CD1c-positive myeloid dendritic cell (primary cell): Measurements from ENCODE around the gene C11orf21.
"Not testable (repeated sequence)": the region's sequence is repeated elsewhere in the genome, so short reads cannot be mapped to it uniquely, and the experiment has no call there.

Source experiments
- DNase-seq: peaks from one replicate; pipeline ENCODE4 v3.0.0-alpha.2; 2016; ENCODE audit errors: extremely low spot score

Gene C11orf21

DNA sequence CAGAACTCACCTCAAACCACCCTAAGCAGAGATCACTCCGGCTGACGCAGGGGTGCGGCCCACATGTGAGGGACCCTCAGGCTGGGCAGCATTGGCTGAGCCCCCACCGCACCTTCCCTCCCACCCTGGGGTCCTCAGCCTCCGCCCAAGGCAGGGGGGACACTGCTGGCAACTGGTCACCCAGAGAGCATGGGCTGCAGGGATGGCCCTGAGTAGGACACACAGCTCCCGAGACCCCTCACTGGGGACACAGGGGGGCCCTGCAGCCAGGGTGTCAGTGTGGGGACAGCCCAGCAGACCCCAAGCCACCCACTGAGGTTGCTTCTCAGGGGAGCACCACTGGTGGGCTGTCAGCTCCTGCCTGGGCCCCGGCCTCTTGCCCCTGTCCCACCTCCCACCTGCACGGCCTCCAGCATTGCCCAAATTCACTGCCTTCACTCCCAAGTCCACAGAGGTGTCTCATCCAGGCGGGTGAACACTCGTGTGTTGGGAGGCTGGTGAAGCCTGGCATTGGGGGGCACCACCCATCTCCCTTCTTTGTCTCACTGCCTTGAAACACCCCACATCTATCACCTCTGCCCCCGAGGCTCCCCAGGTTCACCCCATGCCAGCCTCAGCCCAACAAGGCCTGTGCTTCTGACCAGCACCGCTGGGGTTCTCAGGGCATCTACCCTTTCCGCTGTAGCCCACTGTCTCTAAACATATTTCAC, 4.7 kb downstream of the C11orf21 start:
- DNase-seq, result no peak

DNA sequence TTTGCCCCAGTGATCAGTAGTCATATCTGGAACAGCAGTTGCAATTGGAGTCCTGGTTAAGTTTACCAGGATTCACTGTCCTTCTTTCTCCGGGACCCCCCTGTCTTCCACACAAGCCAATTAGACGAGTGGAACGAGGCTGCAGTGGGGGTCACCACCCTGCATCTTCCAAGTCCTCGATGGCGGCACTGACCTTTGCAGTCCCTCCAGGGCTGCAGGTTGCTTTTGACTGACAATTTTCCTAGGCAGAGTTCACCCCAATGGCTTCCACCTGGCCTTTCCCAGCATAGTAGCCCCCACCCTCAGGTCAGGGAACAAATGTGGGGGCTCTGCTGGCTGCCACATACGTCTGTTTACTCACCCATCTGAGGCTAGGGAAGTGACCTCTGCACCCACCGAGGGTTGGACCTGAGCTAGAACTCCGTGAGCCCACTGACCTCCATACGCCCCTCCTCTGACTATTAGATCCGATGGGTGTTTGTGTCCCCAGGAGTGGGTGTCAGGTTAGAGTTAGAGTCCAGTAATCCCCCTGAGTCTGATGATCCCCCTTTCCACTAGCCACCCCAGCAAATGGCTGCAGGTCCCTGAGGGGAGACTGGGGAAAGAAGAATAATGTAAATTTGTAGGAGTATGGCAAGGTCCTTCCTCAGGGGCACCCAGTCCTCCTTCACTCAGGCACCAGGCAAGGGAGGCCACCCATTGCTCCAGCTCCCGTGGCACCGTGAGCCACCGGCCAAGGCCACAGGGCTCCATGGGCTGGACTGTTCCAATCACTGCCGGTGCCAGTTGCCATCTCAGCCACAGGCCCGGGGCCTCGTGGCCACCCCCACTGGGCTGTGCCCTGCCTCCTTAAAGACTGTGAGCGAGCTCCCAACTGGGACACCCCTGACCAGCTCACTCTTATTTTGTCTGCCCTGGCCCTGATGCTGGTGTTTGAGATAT, 5.5 kb downstream of the C11orf21 start:
- no peak for DNase-seq

DNA sequence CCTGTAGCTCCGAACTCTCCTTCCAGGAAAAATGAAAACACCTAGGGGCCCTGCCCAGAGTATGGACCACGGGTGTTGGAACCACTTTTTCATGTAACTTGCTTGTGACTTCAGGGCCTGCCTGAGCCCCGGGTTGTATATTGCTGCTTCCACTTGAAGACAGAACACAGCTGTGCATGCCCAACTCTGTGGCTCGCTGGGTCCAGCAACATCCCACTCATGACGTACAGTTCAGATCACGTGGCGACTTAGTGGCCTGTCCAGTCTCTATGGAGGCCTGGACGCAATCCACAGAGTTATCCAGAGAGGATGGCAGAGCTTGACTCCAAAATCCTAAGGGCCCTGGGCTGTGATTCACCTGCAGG, 6.8 kb downstream of the C11orf21 start:
- no peak for DNase-seq

DNA sequence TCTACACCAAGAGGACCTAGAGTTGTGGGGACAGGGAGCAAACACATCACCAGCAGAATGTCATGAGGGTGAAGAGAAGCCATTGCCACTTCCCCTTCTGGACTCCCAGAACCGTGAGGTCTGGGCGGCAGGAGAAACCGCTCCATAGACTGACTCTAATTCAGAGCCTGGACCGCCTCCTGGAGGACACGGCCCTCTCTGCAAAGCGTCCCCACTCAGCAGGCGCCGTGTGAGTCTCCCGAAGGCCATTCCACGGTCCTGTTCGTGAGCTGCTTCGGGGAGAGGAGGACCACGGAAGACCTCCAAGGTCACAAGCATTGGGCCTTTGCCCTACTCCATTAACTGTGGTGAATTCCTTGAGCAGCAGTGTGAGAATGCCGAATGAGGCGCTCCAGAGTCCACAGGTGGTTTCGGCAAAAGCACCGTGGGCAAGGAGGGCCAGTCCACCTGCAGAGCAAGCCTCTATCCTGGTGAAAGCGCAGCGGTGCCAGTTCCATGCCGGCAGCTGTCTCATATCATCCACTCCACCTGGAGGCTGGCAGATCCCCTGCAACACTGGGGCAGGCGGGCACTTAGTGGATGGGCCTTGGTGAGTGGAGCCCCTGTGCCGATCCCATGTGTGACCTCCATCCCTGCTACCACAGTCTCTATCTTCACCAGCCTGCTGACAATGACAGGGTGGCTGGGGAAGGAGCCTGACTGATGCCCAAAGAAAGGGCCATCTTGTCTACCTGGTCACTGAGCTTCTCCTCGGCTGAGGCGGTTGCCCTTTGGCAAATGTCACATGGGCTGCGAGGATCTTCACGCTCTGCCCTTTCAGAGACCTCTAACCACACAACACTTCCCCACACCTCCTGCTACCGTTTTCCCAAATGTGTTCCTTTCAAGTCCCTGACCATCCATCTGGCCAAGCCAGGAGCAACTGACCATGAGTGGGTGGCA, 7.5 kb downstream of the C11orf21 start:
- peak; percentile 79 for DNase-seq

DNA sequence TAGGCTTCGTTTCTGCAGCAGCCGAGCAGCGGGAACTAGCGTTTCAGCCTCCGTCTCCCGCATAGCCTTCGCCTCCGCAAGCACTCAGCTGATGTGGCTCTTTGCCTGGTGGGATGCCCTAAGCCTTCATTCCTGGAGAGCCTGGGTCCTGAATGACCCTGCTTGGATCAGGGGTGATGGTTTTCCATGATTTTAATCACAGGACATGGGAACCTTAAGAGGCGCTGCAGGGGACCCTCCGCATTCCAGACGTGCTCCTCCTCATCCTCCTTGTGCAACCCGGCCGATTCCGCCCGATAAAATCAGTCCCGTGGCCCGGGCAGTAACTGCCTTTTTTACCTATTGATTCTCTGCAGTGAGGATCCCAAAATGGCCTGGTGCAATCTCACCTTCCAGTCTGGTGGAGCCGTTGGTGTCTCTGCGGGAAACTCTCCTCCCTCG, 8.2 kb downstream of the C11orf21 start:
- DNase-seq, result no peak

DNA sequence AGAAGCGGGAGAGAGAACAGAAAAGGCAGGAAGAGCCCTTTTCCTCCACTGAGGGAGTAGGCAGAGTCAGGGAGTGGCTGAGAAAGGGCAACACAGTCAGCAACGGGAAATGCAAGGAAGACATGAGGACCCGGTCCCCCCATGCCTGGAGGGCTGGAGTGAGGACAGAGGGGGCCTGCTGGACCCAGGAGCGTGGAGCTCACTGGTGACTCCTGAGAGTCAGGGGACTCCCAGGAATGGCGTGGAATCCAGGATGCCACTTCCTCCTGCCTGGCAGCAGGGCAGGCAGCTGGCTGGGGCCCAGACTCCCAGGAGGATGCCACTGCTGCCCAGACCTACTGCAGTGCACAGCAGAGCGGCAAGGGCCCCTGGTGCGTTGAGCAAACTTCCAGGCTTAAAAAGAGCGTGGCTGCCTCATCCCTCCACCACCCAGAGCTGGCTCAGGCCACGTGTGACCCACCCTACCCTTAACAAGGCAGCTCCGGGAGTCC, 11.3 kb downstream of the C11orf21 start:
- DNase-seq, result no peak

DNA sequence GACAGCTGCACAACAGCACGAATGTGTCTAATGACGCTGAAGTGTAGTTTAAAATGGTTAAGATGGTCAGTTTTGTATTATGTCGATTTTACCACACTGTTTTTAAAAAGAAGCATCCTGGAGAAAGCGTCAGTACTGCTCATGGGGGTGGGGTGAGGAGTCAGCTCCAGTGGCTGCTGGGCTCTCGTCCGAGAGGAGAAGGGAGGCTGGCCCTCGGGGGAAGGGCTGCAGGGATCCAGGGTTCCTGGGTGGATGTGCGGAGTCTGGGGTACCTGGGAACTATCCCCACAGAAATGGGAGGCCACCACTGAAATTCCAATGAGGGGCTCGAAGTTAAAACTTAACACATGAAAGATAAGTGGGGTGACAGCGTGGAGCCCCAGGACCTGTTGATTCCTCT, 11.9 kb downstream of the C11orf21 start:
- no peak for DNase-seq

DNA sequence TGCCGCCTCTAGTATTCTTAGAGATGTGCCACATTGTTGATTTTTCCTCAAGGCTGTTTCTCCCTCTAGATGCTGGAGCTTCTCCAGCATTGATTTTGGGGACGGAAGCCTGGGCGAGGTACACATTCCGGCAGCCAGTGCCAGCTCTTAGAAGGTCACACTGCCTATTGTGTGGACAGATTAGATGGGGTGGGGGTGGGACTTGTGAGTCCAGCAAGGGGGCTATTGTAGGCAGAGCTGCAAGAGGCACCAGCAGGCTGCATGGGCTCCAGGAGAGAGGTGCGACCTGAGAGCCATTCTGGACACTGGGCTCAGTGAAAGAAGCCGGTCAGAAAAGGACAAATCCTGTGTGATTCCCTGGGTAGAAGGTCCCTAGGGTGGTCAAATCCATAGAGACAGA, 12.4 kb downstream of the C11orf21 start:
- no peak for DNase-seq

DNA sequence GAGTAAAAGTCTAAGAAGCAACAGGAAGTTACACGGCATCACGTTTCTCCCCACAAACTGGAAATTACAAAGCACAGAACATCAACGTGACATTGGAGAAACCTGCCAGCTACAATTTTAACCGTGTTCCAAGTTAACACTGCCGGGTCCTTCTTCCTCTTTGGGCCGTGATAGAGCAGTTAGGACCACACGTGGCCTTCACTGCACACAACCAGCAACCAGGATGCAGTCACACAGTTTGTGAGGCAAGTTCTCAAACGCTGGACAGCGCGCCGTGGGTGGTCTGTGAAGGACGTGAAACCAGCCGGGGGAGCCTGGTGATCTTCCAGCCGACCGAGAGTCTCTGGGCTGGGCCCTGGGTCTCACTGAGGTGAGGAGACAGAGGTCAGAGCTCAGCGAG, 14.6 kb downstream of the C11orf21 start:
- peak; percentile 65 for DNase-seq

DNA sequence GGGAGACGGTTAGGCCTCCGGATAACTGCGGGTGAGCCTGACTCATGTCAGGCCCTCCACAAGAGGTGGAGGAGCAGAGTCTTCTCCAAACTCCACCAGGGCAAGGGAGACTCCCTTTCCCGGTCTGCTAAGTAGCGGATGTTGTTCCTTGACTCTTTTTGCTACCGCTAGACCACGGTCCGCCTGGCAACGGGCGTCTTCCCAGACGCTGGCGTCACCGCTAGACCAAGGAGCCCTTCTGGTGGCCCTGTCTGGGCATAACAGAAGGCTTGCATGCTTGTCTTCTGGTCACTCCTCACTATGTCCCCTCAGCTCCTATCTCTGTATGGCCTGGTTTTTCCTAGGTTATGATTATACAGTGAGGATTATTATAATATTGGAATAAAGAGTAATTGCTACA, 15.4 kb downstream of the C11orf21 start:
- DNase-seq, result not testable (repeated sequence)

DNA sequence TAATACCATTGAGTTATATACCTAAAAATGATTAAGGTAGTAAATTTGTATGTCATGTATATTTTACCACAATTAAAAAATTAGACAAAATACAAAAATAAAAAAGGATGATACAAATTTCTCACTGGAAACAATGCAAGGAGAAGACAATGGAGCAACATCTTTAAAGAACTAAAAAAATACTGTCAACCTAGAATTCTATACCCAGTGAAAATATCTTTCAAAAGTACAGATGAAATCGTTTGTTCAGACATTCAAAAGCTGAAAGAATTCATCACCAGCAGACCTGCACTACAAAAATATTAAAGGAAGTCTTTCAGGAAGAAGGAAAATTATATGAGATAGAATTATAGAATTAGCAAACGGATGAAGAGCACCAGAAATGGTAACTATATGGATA, 21.5 kb downstream of the C11orf21 start:
- no peak for DNase-seq

DNA sequence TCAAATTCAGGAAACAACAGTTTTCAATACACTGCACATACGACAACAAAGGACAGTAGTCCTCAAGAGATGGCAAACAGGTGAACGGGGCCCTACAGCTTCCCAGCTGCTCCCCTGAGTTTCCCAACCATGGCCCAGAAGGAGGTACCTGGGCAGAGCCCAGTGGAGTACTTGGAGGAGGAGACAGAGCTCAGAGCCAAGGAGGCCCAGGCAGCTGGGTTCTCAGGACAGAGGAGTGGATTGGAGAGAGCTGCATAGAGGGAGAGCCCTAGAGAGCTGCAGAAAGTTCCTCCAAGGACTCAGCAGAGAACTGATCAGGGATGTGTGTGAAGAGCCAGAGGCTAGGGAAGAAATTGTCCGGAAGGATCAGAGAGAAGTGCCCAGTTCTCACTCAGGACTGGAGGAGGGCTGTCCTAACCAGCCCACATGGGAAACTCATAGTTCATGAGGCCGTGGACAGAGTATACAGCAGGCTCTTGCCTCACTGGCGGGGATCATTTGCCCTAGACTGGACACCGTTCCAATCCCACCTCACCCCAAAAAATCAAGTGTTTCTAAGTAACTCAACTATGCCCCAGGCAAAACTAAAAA, 23.7 kb downstream of the C11orf21 start:
- no peak for DNase-seq

DNA sequence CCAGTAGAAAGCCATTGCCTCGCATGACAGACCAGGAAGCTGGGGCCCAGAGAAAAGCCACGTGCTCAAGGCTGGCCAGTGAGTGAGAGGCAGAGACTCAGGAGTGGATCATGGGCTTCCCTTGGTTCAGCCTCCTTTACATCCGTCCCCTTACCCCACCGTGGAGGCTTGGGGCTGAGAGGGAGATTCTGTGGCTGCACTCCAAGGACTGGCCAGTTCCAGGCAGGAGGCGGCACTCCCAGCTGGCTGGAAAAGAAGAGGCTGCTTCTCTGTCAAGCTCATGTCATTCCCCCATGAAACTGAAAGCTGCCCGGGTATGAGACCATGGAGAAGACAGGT, 24.7 kb downstream of the C11orf21 start:
- no peak for DNase-seq

DNA sequence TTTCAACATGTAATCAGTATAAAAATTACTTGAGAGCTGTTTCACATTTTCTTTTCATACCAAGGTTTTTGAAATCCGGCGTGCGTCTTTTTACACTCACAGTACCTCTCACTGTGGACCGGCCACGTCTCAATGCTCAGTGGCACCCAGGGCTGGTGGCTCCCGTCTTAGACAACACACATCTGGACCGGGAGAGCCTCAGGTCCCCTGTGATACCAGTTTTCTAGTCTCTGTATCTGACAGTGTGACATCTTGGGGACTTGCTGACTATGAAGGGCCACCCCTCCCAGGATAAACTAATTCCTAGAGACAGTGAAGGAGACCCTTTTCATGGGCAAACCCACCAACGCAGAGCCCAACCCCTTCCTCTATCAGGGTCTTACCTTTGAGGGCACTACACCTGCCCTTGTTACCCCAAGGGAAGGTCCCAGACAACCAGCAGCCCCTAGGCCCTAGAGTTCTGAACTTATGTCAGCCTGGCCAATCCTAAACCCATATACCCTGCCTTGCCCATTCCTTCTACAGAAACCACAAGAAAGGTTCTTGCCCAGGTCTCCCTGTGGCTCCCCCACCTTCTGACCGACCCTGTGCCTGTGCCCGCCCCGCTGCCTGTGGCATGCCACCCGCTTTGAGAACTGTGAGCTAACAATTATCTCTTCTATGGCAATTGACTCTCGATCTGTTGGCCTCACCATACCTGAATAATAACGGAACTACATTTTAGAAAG, 25.3 kb downstream of the C11orf21 start:
- DNase-seq, result no peak

DNA sequence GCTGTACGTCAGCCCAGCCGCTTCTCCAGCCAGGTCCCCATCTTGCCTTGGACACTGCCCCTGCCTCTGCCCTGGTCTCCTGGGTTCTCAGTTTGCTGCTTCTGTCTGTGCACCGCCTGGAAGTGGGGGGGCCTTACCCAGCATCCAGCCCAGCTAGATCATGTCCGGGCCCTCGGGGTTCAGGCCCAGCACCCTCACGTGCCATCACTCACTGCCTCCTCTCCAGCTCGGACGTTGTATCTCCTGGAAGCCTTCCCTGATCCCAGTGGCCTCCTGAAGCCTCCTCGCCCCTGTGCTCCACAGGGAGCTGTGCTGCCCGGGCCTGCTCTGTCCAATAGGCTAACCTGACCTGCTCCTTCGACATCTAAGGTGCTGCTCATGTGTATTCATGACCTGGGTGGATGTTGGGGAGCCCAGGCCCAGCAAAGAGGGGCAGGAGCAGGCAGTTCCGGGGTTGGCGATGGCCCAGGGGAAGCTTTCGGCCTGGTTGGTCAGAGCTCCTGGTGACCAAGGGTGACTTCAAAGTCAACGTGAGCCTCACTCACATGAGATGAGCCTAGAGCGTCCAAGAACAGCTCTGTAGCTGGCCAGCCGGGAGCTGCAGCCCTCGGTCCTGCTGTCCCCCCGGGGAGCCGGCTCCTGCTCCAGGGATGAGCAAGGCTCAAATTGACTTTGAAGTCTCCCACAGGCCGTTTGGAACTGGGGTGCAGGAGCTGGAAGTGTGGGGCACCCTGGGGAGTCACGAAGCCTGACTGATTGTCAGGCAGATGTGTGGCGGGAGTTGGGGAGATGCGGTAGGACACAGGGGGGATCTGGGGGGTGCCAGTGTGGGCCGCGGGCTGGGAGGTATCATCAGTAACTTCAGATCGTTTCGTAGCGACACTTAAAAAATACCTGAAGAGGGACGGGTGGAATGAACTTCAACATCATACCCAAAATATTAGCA, 26.1 kb downstream of the C11orf21 start:
- DNase-seq, result no peak

DNA sequence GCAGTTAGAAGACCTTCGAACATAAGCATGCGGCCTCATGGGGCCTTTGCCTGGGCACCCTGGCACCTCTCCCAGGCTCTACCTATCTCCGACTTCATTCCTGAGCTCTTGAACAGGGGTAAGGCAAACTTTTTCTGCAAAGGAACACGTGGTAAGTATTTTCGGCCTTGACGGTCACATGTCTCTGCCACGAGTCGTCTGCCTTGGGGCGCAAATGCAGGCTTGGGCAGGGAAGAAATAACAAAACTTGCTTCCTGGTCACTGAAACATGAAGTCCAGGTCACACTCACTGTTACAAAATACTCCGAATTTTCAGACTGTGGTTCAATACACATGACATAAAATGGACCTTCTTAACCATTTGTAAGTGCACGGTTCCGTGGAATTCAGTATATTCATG, 27.9 kb downstream of the C11orf21 start:
- DNase-seq, result no peak

DNA sequence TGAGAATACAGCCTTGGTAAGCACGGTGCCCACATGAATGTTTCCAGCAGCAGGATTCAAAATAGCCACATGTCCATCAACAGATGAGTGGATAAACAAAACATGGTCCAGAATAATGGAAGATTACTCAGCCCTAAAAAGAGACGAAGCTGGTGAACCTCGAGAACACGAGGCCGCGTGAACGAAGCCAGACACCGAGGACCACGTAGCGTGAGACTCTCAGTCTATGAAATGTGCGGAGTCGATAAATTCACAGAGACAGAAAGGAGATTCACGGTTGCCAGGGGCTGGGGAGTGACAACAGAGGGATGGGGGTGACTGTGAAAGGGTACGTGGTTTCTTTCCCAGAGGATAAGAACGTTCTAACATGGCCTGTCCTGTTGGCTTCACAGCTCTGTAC, 28.4 kb downstream of the C11orf21 start:
- no peak for DNase-seq

DNA sequence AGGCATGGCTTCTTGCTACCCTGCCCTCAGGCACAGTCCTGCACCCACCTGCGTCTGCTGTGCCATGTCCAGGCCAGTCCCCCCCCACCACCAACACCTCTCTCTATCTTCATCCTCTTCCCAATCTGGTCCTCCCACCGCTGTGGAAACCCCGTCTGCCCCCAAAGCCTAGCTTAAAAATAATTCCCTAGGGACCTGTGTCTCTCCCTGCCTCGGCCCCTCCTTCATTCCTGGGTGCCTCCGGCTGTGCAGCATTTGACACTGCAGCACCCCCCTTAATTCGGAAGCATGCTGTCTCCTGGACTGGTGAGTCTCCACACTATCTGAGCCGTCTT, 28.8 kb downstream of the C11orf21 start:
- DNase-seq, result no peak

DNA sequence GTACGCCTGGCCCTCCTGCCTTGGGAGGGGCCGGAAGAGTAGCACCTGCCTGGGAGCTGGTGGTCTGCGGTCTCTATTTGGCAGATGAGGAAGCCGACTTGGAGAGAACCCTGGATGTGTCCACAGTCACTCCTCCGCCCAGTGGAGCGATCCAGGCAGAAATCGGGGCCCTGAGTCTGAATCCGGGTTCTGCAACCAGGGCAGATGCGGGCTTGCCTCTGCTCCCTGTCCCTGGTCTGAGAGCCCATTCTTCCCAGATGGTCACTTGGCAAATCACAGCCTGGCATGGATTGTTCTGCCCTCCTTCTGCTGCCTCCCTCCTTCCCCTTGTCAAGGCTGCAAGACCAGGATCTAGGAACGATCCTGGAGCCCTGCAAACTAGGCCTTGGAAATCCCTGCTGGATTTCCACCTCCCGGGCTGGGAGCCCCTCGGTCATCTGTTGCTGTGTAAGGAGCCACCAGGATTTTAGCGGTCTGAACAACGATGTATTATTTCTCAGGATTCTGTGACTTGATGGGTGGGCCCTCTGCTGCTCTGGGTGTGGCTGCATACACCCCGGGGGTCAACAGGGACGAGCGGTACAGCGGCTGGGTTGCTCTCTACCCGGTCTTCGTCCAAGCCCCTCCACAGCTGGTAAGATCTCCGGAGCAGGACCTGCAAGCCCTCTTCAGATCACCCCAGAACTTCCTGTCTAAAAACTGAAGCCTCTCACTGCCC, 29.3 kb downstream of the C11orf21 start:
- no peak for DNase-seq
